Measurements from ENCODE around the gene MACO1.
"Not testable (repeated sequence)": the region's sequence is repeated elsewhere in the genome, so short reads cannot be mapped to it uniquely, and the experiment has no call there.

Gene MACO1

GRCh38 chr1:25443030-25443699 lies 12.5 kb downstream of the MACO1 start:
- Histone ChIP-seq H3K4ac (ENCODE audit: low read depth, low read length) (no peak overlapping the region), H3K4me3 (ENCODE audit: low read length) (no peak overlapping the region), H3K36me3 (ENCODE audit: control insufficient read depth, insufficient read depth, low read length) (no peaks in the 10 kb centered on the region), H3K18ac (ENCODE audit: low read length) (no peak overlapping the region), H3K27me3 (ENCODE audit: insufficient read depth, low read length, poor library complexity) (no peaks in the 10 kb centered on the region), H4K5ac (ENCODE audit: low read length) (no peak overlapping the region), H3K9ac (ENCODE audit: low read length) (no peak overlapping the region), H3K4me2 (ENCODE audit: low read length) (no peak overlapping the region), H3K23ac (ENCODE audit: low read length) (no peak overlapping the region), H3K79me1 (ENCODE audit: low read length) (peaks cover 9% of the 10 kb centered on the region), H2BK15ac (replicated peaks; ENCODE audit: low read depth) (no peak overlapping the region), H4K8ac (ENCODE audit: low read depth, low read length) (no peak overlapping the region), H2AK5ac (ENCODE audit: low read length) (no peak overlapping the region), H3K56ac (ENCODE audit: low read length) (no peak overlapping the region), H3K4me1 (ENCODE audit: control insufficient read depth, low read depth, low read length) (peaks cover 6% of the 10 kb centered on the region), H3K27ac (ENCODE audit: low read depth, low read length) (no peak overlapping the region), H2BK5ac (ENCODE audit: low read length) (no peak overlapping the region), H2BK120ac (ENCODE audit: low read depth, low read length) (no peak overlapping the region), H3K79me2 (ENCODE audit: control insufficient read depth, insufficient read depth, low read length) (peaks cover 8% of the 10 kb centered on the region)
- DNase-seq = no peak
- no CpG with 5 or more reads among the region's 4 CpGs for WGBS (ENCODE audit: extremely low coverage, insufficient coverage, low lambda C conversion rate)

GRCh38 chr1:25444604-25445003 lies 13.9 kb downstream of the MACO1 start:
- not testable (repeated sequence) for H2BK120ac ChIP-seq (ENCODE audit: low read depth, low read length); H3K56ac ChIP-seq (ENCODE audit: low read length); H3K27ac ChIP-seq (ENCODE audit: low read depth, low read length); DNase-seq; H3K79me1 ChIP-seq (ENCODE audit: low read length); H3K4me2 ChIP-seq (ENCODE audit: low read length); H3K18ac ChIP-seq (ENCODE audit: low read length); H2BK5ac ChIP-seq (ENCODE audit: low read length); H3K27me3 ChIP-seq (ENCODE audit: insufficient read depth, low read length, poor library complexity); H2BK15ac ChIP-seq (replicated peaks; ENCODE audit: low read depth); H3K4ac ChIP-seq (ENCODE audit: low read depth, low read length); H3K4me3 ChIP-seq (ENCODE audit: low read length); H3K4me1 ChIP-seq (ENCODE audit: control insufficient read depth, low read depth, low read length); H4K5ac ChIP-seq (ENCODE audit: low read length); H4K8ac ChIP-seq (ENCODE audit: low read depth, low read length); H3K23ac ChIP-seq (ENCODE audit: low read length); H2AK5ac ChIP-seq (ENCODE audit: low read length); H3K79me2 ChIP-seq (ENCODE audit: control insufficient read depth, insufficient read depth, low read length); H3K36me3 ChIP-seq (ENCODE audit: control insufficient read depth, insufficient read depth, low read length); H3K9ac ChIP-seq (ENCODE audit: low read length)
- WGBS (ENCODE audit: extremely low coverage, insufficient coverage, low lambda C conversion rate) = no CpG with 5 or more reads among the region's 5 CpGs

- Histone ChIP-seq H3K79me2 (ENCODE audit: control insufficient read depth, insufficient read depth, low read length) (peaks cover 4% of the 10 kb centered on the region), H3K56ac (ENCODE audit: low read length) (no peak overlapping the region), H3K36me3 (ENCODE audit: control insufficient read depth, insufficient read depth, low read length) (no peaks in the 10 kb centered on the region), H3K4me1 (ENCODE audit: control insufficient read depth, low read depth, low read length) (peaks cover 6% of the 10 kb centered on the region), H3K4me3 (ENCODE audit: low read length) (no peak overlapping the region), H3K27ac (ENCODE audit: low read depth, low read length) (no peak overlapping the region), H3K18ac (ENCODE audit: low read length) (no peak overlapping the region), H3K79me1 (ENCODE audit: low read length) (peaks cover 4% of the 10 kb centered on the region), H3K23ac (ENCODE audit: low read length) (no peak overlapping the region), H4K5ac (ENCODE audit: low read length) (no peak overlapping the region), H4K8ac (ENCODE audit: low read depth, low read length) (no peak overlapping the region), H2AK5ac (ENCODE audit: low read length) (no peak overlapping the region), H3K4ac (ENCODE audit: low read depth, low read length) (no peak overlapping the region), H2BK120ac (ENCODE audit: low read depth, low read length) (no peak overlapping the region), H3K9ac (ENCODE audit: low read length) (no peak overlapping the region), H2BK15ac (replicated peaks; ENCODE audit: low read depth) (no peak overlapping the region), H2BK5ac (ENCODE audit: low read length) (no peak overlapping the region), H3K4me2 (ENCODE audit: low read length) (no peak overlapping the region), H3K27me3 (ENCODE audit: insufficient read depth, low read length, poor library complexity) (no peaks in the 10 kb centered on the region)
- no peak for DNase-seq
- no CpG with 5 or more reads among the region's 2 CpGs for WGBS (ENCODE audit: extremely low coverage, insufficient coverage, low lambda C conversion rate)
Measured at GRCh38 chr1:25445993-25446538, 15.4 kb downstream of the MACO1 start.

- Histone ChIP-seq H3K79me2 (ENCODE audit: control insufficient read depth, insufficient read depth, low read length) (no peaks in the 10 kb centered on the region), H3K4ac (ENCODE audit: low read depth, low read length) (no peak overlapping the region), H3K79me1 (ENCODE audit: low read length) (no peaks in the 10 kb centered on the region), H2BK15ac (replicated peaks; ENCODE audit: low read depth) (no peak overlapping the region), H3K36me3 (ENCODE audit: control insufficient read depth, insufficient read depth, low read length) (no peaks in the 10 kb centered on the region), H2AK5ac (ENCODE audit: low read length) (no peak overlapping the region), H3K4me3 (ENCODE audit: low read length) (no peak overlapping the region), H2BK120ac (ENCODE audit: low read depth, low read length) (no peak overlapping the region), H3K27me3 (ENCODE audit: insufficient read depth, low read length, poor library complexity) (no peaks in the 10 kb centered on the region), H3K18ac (ENCODE audit: low read length) (no peak overlapping the region), H3K56ac (ENCODE audit: low read length) (no peak overlapping the region), H3K4me1 (ENCODE audit: control insufficient read depth, low read depth, low read length) (no peaks in the 10 kb centered on the region), H2BK5ac (ENCODE audit: low read length) (no peak overlapping the region), H3K9ac (ENCODE audit: low read length) (no peak overlapping the region), H3K27ac (ENCODE audit: low read depth, low read length) (no peak overlapping the region), H4K5ac (ENCODE audit: low read length) (no peak overlapping the region), H3K4me2 (ENCODE audit: low read length) (no peak overlapping the region), H3K23ac (ENCODE audit: low read length) (no peak overlapping the region), H4K8ac (ENCODE audit: low read depth, low read length) (no peak overlapping the region)
- DNase-seq = no peak
Measured at GRCh38 chr1:25447547-25447946, 16.9 kb downstream of the MACO1 start.

- Histone ChIP-seq H3K23ac (ENCODE audit: low read length) (no peak overlapping the region), H3K79me2 (ENCODE audit: control insufficient read depth, insufficient read depth, low read length) (no peaks in the 10 kb centered on the region), H3K27ac (ENCODE audit: low read depth, low read length) (no peak overlapping the region), H3K9ac (ENCODE audit: low read length) (no peak overlapping the region), H3K79me1 (ENCODE audit: low read length) (no peaks in the 10 kb centered on the region), H4K5ac (ENCODE audit: low read length) (no peak overlapping the region), H3K36me3 (ENCODE audit: control insufficient read depth, insufficient read depth, low read length) (no peaks in the 10 kb centered on the region), H2BK5ac (ENCODE audit: low read length) (no peak overlapping the region), H3K4me1 (ENCODE audit: control insufficient read depth, low read depth, low read length) (no peaks in the 10 kb centered on the region), H2BK120ac (ENCODE audit: low read depth, low read length) (no peak overlapping the region), H3K4me2 (ENCODE audit: low read length) (no peak overlapping the region), H3K4ac (ENCODE audit: low read depth, low read length) (no peak overlapping the region), H3K56ac (ENCODE audit: low read length) (no peak overlapping the region), H3K27me3 (ENCODE audit: insufficient read depth, low read length, poor library complexity) (no peaks in the 10 kb centered on the region), H2AK5ac (ENCODE audit: low read length) (no peak overlapping the region), H3K18ac (ENCODE audit: low read length) (no peak overlapping the region), H4K8ac (ENCODE audit: low read depth, low read length) (no peak overlapping the region), H2BK15ac (replicated peaks; ENCODE audit: low read depth) (no peak overlapping the region), H3K4me3 (ENCODE audit: low read length) (no peak overlapping the region)
- no CpG with 5 or more reads among the region's 2 CpGs for WGBS (ENCODE audit: extremely low coverage, insufficient coverage, low lambda C conversion rate)
- DNase-seq = no peak
Measured at GRCh38 chr1:25450891-25451290, 20.2 kb downstream of the MACO1 start.

- Histone ChIP-seq H3K4me1 (ENCODE audit: control insufficient read depth, low read depth, low read length) (no peaks in the 10 kb centered on the region), H3K79me1 (ENCODE audit: low read length) (no peaks in the 10 kb centered on the region), H3K4ac (ENCODE audit: low read depth, low read length) (no peak overlapping the region), H2BK5ac (ENCODE audit: low read length) (no peak overlapping the region), H3K9ac (ENCODE audit: low read length) (no peak overlapping the region), H2BK15ac (replicated peaks; ENCODE audit: low read depth) (no peak overlapping the region), H2AK5ac (ENCODE audit: low read length) (no peak overlapping the region), H3K18ac (ENCODE audit: low read length) (no peak overlapping the region), H2BK120ac (ENCODE audit: low read depth, low read length) (no peak overlapping the region), H3K36me3 (ENCODE audit: control insufficient read depth, insufficient read depth, low read length) (peaks cover 3% of the 10 kb centered on the region), H3K79me2 (ENCODE audit: control insufficient read depth, insufficient read depth, low read length) (no peaks in the 10 kb centered on the region), H3K27me3 (ENCODE audit: insufficient read depth, low read length, poor library complexity) (no peaks in the 10 kb centered on the region), H3K23ac (ENCODE audit: low read length) (no peak overlapping the region), H4K5ac (ENCODE audit: low read length) (no peak overlapping the region), H3K56ac (ENCODE audit: low read length) (no peak overlapping the region), H3K4me2 (ENCODE audit: low read length) (no peak overlapping the region), H4K8ac (ENCODE audit: low read depth, low read length) (no peak overlapping the region), H3K4me3 (ENCODE audit: low read length) (no peak overlapping the region), H3K27ac (ENCODE audit: low read depth, low read length) (no peak overlapping the region)
- WGBS (ENCODE audit: extremely low coverage, insufficient coverage, low lambda C conversion rate) = no CpG with 5 or more reads among the region's 3 CpGs
- no peak for DNase-seq
Measured at GRCh38 chr1:25451908-25452307, 21.2 kb downstream of the MACO1 start.
